ENCODE results near the gene XPO4.
A peak's percentile ranks its signal among the peaks of the same experiment; 100 is the strongest.
"Not testable (repeated sequence)": the region's sequence is repeated elsewhere in the genome, so short reads cannot be mapped to it uniquely, and the experiment has no call there.

The XPO4 gene

DNA sequence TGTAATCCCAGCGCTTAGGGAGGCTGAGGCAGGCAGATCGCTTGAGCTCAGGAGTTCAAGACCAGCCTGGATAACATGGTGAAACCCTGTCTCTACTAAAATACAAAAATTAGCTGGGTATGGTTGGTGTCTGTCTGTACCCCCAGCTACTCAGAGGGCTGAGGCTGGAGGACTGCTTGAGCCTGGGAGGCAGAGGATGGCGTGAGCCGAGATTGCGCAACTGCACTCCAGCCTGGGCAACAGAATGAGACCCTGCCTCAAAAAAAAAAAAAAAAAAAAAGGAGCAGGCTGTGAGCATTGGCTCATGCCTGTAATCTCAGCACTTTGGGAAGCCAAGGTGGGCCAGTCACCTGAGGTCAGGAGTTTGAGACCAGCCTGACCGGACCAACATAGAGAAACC is 12.0 kb downstream of the XPO4 start:
- DNase-seq = not testable (repeated sequence)

DNA sequence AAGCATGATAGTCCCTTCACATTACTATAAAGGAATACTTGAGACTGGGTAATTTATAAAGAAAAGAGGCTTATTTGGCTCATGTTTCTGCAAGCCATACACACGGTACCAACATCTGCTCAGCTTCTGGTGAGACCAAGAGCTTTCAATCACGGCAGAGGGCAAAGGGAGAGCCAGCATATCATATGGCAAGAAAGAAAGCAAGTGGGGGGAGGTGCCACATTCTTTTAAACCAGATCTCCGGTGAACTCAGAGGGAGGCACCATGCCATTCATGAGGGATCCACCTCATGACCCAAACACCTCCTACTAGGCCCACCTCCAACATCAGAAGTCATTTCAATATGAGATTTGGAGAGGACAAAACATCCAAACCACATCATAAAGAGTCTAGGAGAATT is 20.3 kb downstream of the XPO4 start:
- no peak for DNase-seq

DNA sequence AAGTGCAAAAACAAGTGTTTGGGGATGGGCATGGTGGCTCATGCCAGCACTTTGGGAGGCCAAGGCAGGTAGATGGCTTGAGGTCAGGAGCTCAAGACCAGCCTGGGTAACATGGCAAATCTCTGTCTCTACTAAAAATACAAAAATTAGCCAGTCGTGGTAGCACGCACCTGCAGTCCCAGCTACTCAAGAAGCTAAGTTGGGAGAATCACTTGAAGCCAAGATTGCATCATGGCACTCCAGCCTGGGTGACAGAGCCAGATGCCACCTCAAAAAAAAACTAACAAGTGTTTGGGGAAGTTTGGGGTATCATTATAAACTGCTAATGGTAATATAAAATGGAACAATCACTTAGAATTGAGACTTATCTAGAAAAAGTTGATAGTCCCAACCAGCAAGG is 24.6 kb downstream of the XPO4 start:
- DNase-seq = no peak

GRCh38 chr13:20876802-20877201 is 25.7 kb downstream of the XPO4 start:
- DNase-seq = not testable (repeated sequence)

GRCh38 chr13:20874439-20874838 is 28.1 kb downstream of the XPO4 start:
- not testable (repeated sequence) for DNase-seq

DNA sequence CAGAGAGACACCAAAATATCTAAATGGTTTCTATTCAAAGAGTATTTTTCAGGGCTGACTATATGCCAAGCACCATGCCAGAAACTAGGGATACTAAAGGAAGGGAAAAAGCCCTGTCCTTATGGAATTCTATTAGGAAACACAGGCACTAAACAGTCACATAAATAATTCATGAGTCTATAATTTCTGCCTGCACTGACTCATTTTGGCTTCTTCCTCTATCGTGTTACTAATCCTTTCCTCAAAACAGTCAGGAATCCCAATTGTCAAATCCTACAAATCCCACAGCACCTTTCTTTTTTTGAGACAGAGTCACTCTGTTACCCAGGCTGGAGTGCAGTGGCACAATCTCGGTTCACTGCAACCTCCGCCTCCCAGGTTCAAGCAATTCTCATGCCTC is 29.2 kb downstream of the XPO4 start:
- no peak for DNase-seq

GRCh38 chr13:20870829-20871228 is 31.7 kb downstream of the XPO4 start:
- DNase-seq = no peak

- DNase-seq = no peak
Measured at GRCh38 chr13:20869540-20869939, 33.0 kb downstream of the XPO4 start.

- DNase-seq = no peak
Measured at GRCh38 chr13:20867408-20867807, 35.1 kb downstream of the XPO4 start.

DNA sequence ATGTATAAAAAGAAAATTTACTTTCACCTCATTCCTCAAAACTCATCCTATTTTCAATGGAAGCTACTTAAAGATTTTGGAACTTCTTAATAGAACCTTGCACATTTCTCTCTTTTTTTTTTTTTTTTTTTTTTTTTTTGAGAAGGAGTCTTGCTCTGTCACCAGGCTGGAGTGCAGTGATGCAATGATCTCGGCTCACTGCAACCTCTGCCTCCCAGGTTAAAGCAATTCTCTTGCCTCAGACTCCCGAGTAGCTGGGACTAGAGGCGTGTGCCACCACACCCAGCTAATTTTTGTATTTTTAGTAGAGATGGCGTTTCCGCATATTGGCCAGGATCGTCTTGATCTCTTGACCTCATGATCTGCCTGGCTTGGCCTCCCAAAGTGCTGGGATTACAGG is 40.9 kb downstream of the XPO4 start:
- not testable (repeated sequence) for DNase-seq

GRCh38 chr13:20860844-20861243 is 41.7 kb downstream of the XPO4 start:
- DNase-seq = no peak

DNA sequence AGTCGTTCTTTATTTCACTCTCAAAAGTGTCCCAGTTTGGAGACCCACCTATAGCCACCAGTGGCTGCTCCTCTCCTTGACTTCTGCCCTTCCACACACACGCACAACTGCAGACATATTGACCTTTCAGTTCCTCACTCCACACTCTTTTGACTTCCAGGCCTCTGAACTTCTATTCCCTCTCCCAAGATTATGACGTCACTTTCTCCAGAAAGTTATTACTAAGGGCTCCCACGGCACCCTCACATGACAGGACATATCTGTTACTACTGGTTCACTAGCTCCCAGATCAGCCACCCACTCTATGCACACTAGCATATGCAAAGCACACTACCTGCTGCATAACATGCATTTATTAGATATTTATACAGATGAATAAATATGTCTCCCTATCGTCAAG is 45.9 kb downstream of the XPO4 start:
- DNase-seq = no peak

- DNase-seq = no peak
Measured at GRCh38 chr13:20851844-20852402, 50.6 kb downstream of the XPO4 start.

- DNase-seq = no peak
Measured at GRCh38 chr13:20848944-20849343, 53.6 kb downstream of the XPO4 start.

GRCh38 chr13:20848203-20848602 is 54.3 kb downstream of the XPO4 start:
- no peak for DNase-seq

DNA sequence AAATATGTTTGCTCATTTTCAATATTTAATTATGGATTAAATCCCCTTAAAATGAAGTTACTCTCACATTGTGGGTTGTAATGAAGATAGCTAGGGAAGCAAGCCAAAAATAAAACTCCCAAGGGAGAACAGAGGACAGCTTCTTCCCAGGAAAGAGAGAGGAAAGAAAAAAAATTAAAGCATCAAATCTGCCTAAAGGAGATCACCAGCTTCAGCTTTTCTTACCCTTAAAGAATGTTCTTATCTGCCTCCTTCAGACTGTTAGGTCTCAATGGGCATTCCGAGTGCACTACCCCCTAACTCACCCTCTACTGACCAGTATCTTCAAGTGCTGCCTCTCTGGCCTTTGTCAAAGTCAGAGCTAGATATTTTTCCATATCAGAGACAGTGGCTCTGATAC is 55.2 kb downstream of the XPO4 start:
- DNase-seq = no peak

GRCh38 chr13:20843166-20843565 is 59.4 kb downstream of the XPO4 start:
- DNase-seq = no peak

DNA sequence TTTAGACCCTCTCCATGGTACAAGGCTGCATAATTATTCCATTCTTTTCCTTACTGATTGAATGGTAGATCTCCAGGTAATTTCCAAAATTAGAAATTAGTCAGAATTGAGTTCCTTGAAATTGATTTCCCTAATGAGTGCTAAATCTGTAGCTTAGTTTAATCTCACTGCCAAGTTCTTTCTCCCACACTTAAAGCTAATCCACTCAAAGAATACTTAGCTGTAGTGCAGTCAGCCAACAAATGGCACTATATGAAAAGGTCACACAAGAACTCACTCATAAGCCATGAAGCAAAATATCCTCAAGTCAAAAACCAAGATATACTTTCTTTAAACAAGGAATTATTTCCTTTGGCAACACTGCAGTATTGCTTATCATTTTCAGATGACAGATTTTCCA is 62.0 kb downstream of the XPO4 start:
- no peak for DNase-seq

GRCh38 chr13:20833900-20834679 is 68.5 kb downstream of the XPO4 start:
- DNase-seq = no peak

DNA sequence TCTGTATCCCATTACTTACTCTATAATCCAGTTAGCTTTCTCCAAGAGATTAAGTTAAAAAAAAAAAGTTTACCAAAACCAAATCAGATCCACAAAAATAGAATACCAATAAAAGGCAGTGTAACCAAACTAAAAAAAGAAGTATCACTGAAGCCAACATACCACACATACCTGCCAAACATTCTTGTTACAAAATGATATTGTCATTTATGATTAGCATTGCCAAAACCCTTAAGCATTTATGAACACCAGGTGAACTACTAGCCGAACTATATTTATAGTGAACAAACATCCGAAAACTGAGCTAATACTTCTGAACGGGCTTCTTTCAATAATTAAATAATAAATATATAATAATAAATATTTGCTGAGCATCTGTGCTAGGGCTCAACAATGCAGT is 69.7 kb downstream of the XPO4 start:
- DNase-seq = no peak

GRCh38 chr13:20831933-20832332 is 70.6 kb downstream of the XPO4 start:
- no peak for DNase-seq

GRCh38 chr13:20831254-20831653 is 71.3 kb downstream of the XPO4 start:
- no peak for DNase-seq

DNA sequence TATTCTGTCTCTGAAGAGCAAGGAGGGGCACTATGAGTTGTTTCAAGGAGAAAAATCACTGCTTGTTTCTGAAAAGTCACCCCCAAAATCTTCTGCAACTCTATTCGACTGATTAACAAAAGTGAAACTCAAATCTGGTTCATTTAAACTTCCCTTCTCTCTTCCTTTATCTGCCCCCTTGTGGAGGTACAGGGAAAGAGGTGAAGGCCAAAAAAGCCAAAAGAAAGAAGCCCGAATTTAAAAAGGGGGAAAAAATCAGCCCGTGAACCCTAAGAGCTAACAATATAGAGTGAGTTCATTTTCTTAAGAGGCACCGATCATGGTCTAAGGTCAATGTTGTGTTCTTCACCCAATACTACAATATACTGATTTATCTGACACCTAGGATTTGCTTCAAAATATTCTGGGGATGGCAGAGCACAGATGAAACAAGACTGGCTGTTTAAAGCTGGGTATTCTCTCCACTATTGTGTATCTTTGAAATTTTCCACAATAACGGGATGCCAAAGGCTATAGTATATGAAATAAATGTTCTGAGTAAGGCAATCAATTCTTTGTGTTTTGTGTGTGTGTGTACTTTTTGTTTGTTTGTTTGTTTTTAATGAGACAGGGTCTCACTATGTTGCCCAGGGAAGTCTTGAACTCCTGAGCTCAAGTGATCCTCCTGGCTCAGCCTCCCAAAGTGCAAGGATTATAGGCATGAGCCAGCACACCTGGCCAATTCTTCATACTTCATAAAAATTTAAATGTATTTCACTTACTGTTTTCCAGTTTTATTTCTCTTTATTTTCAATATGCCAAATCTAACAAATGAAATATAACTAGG is 73.8 kb downstream of the XPO4 start:
- DNase-seq = peak; percentile 21

All from stimulated activated CD4-positive, alpha-beta T cell treated with anti-CD3 and anti-CD28 coated beads, Interleukin-15, amount 100 ng/mL, for 24 hours (primary cell).